Measurements from ENCODE around the gene OTULIN.

GRCh38 chr5:14730881-14731280 is 66.4 kb downstream of the OTULIN start:
- TF ChIP-seq CTCF (IDR thresholded peaks at IDR 0.05) = no peak
- TF ChIP-seq POLR2A (IDR thresholded peaks at IDR 0.05) = no peak

Data from uterus (tissue), 2 donors.